Cardiac septum (tissue), 1 donor: ENCODE results near the gene MR1. TPM values are rescaled to one million over a fixed set of nuclear protein-coding genes. Genes with fewer than 3 reads are reported as not detected.

ENCODE experiments used
- DNase-seq: peaks from one replicate; pipeline ENCODE4 v3.0.0-alpha.2; 2020; ENCODE audit warnings: low spot score
- intact Hi-C: fragments of 100-400 bp; cut with DNase I; formaldehyde crosslinking; loops from one replicate; pipeline ENCODE4 v1.14.0; 2022
- total RNA-seq: library from RNA; stranded (reverse); fragmentation: NEBNext Ultra II Directional; extraction: Animal tissue kit (Norgen Biotek cat#: 25700); gene quantifications from one replicate; pipeline ENCODE4 v1.2.1, GENCODE V29; 2021
- donor health status: DM: no; HTN: no; CAD: no.

MR1 gene
- total RNA-seq, 1 donor from 2014 or later = 4.6 TPM

GRCh38 chr1:181086926-181087325 lies 53.1 kb downstream of the MR1 start:
- intact Hi-C loops = loop anchor here (5.0 to 10.0 kb wide), 3 partner anchors 160 to 455 kb away; partner anchors contain the start of gene XPR1
- DNase-seq = no peak

- intact Hi-C loops = loop anchor here (5.0 to 10.0 kb wide), 3 partner anchors 160 to 455 kb away; partner anchors contain the start of gene XPR1
- no peak for DNase-seq
These were observed 53.7 kb downstream of the MR1 start for GRCh38 chr1:181087400-181087901.

GRCh38 chr1:181088079-181089016 lies 54.6 kb downstream of the MR1 start, which contains the start of gene IER5:
IER5 (plus strand) TSS chr1:181088700; CDS start chr1:181088903, 203 bp downstream.
- intact Hi-C loops = loop anchor here (2.0 to 10.0 kb wide), 5 partner anchors 64 to 456 kb away; partner anchors contain the start of genes STX6 and XPR1
- peak; percentile 99 for DNase-seq

- intact Hi-C loops = loop anchor here (2.0 to 10.0 kb wide), 5 partner anchors 64 to 457 kb away; partner anchors contain the start of genes STX6 and XPR1
- no peak for DNase-seq
These were observed 55.4 kb downstream of the MR1 start for GRCh38 chr1:181089017-181089675.

- intact Hi-C loops = loop anchor here (1.0 to 10.0 kb wide), 6 partner anchors 16 to 458 kb away; partner anchors contain the start of genes STX6 and XPR1
- DNase-seq = peak; percentile 88
These were observed 56.1 kb downstream of the MR1 start for GRCh38 chr1:181089676-181090544.

GRCh38 chr1:181090641-181091126 lies 56.9 kb downstream of the MR1 start:
- intact Hi-C loops = loop anchor here (1.0 kb wide), 1 partner anchor 16 kb away; no protein-coding TSS in a partner anchor

GRCh38 chr1:181091309-181092040 lies 57.7 kb downstream of the MR1 start:
- intact Hi-C loops = no loop called here
- DNase-seq = no peak

More at GRCh38 chr1:181090641-181091126, 56.9 kb downstream of the MR1 start:
- DNase-seq = no peak

GRCh38 chr1:181092056-181092455 lies 58.3 kb downstream of the MR1 start:
- no peak for DNase-seq
- intact Hi-C loops = no loop called here

- DNase-seq = no peak
- intact Hi-C loops = no loop called here
These were observed 59.2 kb downstream of the MR1 start for GRCh38 chr1:181092883-181093458.

GRCh38 chr1:181094416-181095212 lies 60.8 kb downstream of the MR1 start:
- intact Hi-C loops = no loop called here
- DNase-seq = no peak

- intact Hi-C loops = no loop called here
- no peak for DNase-seq
These were observed 61.5 kb downstream of the MR1 start for GRCh38 chr1:181095260-181095659.

- DNase-seq = no peak
- intact Hi-C loops = no loop called here
These were observed 62.0 kb downstream of the MR1 start for GRCh38 chr1:181095763-181096184.

GRCh38 chr1:181097242-181097641 lies 63.5 kb downstream of the MR1 start:
- intact Hi-C loops = no loop called here
- DNase-seq = no peak

- DNase-seq = no peak
- intact Hi-C loops = no loop called here
These were observed 65.6 kb downstream of the MR1 start for GRCh38 chr1:181099152-181100014.

GRCh38 chr1:181100015-181100905 lies 66.5 kb downstream of the MR1 start:
- DNase-seq = no peak
- intact Hi-C loops = no loop called here
